ENCODE data around the gene DTNA.

DNA sequence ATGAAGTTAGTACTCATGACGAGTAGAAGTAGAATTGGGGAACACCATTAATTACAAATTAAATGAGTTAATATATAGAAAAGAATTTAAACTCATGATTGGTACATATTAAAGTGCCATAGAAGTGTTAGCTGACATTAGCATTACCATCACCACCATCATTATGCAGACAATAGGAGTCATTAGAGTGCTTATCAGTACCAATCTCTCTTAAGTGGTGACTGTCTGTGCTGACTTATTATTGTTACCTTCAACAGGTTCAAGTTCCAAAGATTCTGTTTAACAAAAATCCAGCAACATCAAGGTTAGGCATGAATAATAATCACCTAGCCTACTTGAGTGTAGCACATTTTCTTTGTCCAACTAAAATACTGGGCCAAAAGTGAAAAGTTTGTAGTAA lies 222.3 kb downstream of the DTNA start:
- TF ChIP-seq, protein P1, sequence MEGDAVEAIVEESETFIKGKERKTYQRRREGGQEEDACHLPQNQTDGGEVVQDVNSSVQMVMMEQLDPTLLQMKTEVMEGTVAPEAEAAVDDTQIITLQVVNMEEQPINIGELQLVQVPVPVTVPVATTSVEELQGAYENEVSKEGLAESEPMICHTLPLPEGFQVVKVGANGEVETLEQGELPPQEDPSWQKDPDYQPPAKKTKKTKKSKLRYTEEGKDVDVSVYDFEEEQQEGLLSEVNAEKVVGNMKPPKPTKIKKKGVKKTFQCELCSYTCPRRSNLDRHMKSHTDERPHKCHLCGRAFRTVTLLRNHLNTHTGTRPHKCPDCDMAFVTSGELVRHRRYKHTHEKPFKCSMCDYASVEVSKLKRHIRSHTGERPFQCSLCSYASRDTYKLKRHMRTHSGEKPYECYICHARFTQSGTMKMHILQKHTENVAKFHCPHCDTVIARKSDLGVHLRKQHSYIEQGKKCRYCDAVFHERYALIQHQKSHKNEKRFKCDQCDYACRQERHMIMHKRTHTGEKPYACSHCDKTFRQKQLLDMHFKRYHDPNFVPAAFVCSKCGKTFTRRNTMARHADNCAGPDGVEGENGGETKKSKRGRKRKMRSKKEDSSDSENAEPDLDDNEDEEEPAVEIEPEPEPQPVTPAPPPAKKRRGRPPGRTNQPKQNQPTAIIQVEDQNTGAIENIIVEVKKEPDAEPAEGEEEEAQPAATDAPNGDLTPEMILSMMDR (IDR thresholded peaks at IDR 0.05), result no peak
- no peak for TF ChIP-seq POLR2A (IDR thresholded peaks at IDR 0.05)

All from Peyer's patch (tissue), 4 donors.